Tracheal epithelial cell (primary cell): Measurements from ENCODE around the gene COA1. TPM values are rescaled to one million over a fixed set of nuclear protein-coding genes. Genes with fewer than 3 reads are reported as not detected.

Experiments used
- total RNA-seq: library from RNA; depleted of rRNA; stranded (reverse); fragments of >200 nt; gene quantifications from 2 replicates; pipeline ENCODE4 v1.2.1, GENCODE V29; 2014

The COA1 gene
- 31.3 and 43.5 TPM in 2 replicates for total RNA-seq

DNA sequence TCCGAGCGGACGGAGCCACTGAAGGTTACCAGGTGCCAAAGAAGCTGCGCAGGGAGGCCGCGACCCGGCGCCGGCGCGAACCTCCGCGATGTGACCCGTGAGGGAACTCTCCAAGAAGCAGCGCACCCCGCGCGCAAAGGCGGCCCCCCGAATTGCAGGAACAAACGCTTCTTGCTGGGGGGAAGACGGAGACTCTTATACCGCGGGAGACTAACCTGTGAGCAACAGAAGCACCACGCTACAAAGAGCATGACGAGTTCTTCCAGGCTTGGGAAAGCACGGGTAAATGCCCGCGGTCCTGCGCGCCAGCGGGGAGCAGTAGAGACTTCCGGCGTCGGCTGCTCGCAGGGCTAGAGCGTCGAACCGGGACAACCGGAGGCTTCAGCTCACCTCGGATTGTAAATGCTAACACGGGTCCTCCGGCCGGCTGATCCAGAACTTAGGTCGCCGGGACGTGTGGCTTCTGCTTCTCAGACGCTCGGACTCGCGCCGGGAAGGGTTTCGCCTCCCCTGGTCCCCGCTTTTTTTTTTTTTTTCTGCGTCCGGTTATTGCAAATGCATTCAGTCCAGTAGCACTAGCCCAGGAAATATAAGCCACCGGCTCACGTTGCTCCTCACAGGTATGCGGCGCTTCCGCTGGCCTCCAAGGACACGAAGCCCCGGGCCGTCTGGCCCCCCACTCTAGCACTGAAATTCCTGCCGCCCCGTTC is at the start of gene COA1:
Gene COA1 (minus strand): TSS at position 310 of the 710 bp plus-strand sequence. CDS start 80,909 bp downstream, outside the sequence.

GRCh38 chr7:43758029-43758821 is 28.9 kb upstream of the COA1 start, which contains the start of gene BLVRA:
BLVRA (plus strand) TSS chr7:43758680; CDS start chr7:43771159, 12,479 bp downstream.

Other genes with a start within 250 kb of the COA1 start
- gene STK17A, start 146.4 kb downstream of the COA1 start, total RNA-seq = 117 and 134 TPM in 2 replicates
- 31.3 and 32.0 TPM in 2 replicates for gene BLVRA, start 29.2 kb upstream of the COA1 start, total RNA-seq
- gene MRPS24, start 140.0 kb upstream of the COA1 start, total RNA-seq = 61.6 and 92.8 TPM in 2 replicates
- 28.0 and 35.2 TPM in 2 replicates for gene URGCP, start 177.1 kb upstream of the COA1 start, total RNA-seq
- 4.9 and 6.7 TPM in 2 replicates for gene UBE2D4, start 196.9 kb upstream of the COA1 start, total RNA-seq